HepG2 (cell line): Measurements from ENCODE around the gene STRBP. TPM values are rescaled to one million over a fixed set of nuclear protein-coding genes. Genes with fewer than 3 reads are reported as not detected.
A peak's percentile ranks its signal among the peaks of the same experiment; 100 is the strongest.

Experiments
- ATAC-seq: fragments of 200-7000 bp; cut with Tn5 transposase; 3 replicates; pipeline ENCODE4 v1.9.1; 2020; ENCODE audit warnings: mild to moderate bottlenecking, moderate library complexity
- BruUV-seq: library from RNA; stranded (reverse); fragments of 400-500 nt; replicated peaks from 2 replicates; lab custom pipeline; 2021; lab: Mats Ljungman, UMichigan
- CTCF ChIA-PET: fragments of 300-600 bp; formaldehyde crosslinking; extraction: SDS; loops from one replicate; lab custom pipeline; 2021; ENCODE audit warnings: low total read pairs, inconsistent platforms, low intra/inter-chr PET ratio; lab: Yijun Ruan, JAX
- POLR2A ChIA-PET: fragments of 350-600 bp; sonication (Branson Sonifier 250); formaldehyde crosslinking; loops from one replicate; lab custom pipeline; 2020; ENCODE audit warnings: antibody characterized with exemption, inconsistent platforms; lab: Yijun Ruan, JAX
- DNase-seq: peaks from one replicate; pipeline ENCODE4 v3.0.0-alpha.2; 2015; ENCODE audit warnings: low spot score
- FAIRE-seq: peaks from 3 replicates; lab custom pipeline; 2011; peaks lifted over from hg19 to GRCh38; lab: Jason Lieb, UNC
- H2AFZ ChIP-seq: one replicate; pipeline ENCODE4 v1.6.1; 2011; ENCODE audit warnings: low read length, inconsistent platforms
- H3K27ac ChIP-seq: fragments of 300-600 bp; 3 replicates; pipeline ENCODE4 v1.8.0; 2011; ENCODE audit warnings: mixed run types, mild to moderate bottlenecking, mixed read lengths, low read length, inconsistent platforms; ENCODE audit not compliant: insufficient read depth; ENCODE audit errors: extremely low read length
- H3K27me3 ChIP-seq, 2 experiments: fragments of 200-600 bp in 1 of 2; 2 replicates in 1 of 2; 3 replicates in 1 of 2; pipeline versions ENCODE4 v1.6.0 to v1.8.0; 2011; ENCODE audit warnings: low read length in 2 of 2, mild to moderate bottlenecking in 2 of 2, moderate library complexity in 2 of 2, inconsistent platforms in 1 of 2; ENCODE audit not compliant: insufficient read depth in 2 of 2, control insufficient read depth in 1 of 2
- H3K36me3 ChIP-seq, 2 experiments: fragments of 200-600 bp in 1 of 2; replicated peaks in 1 of 2; 2 replicates in 1 of 2; 3 replicates in 1 of 2; pipeline versions ENCODE4 v1.5.1 to v1.8.0; 2011; ENCODE audit warnings: low read length in 2 of 2, inconsistent platforms in 1 of 2; ENCODE audit not compliant: insufficient read depth in 2 of 2, control insufficient read depth in 1 of 2
- H3K4me1 ChIP-seq: 2 replicates; pipeline ENCODE4 v1.5.1; 2012; ENCODE audit warnings: low read length, inconsistent platforms; ENCODE audit not compliant: insufficient read depth
- H3K4me2 ChIP-seq: 2 replicates; pipeline ENCODE4 v1.6.0; 2011; ENCODE audit warnings: low read depth, low read length, inconsistent platforms
- H3K4me3 ChIP-seq, 3 experiments: fragments of 200-600 bp in 1 of 3; sonication (generic), shearing (Covaris generic) in 1 of 3; replicated peaks in 1 of 3; 2 replicates each; pipeline ENCODE4 v1.5.1; 2011 to 2016; ENCODE audit warnings: low read length in 3 of 3, inconsistent platforms in 2 of 3, low read depth in 2 of 3, mild to moderate bottlenecking in 2 of 3, control low read depth in 1 of 3, mixed read lengths in 1 of 3; ENCODE audit not compliant: insufficient read depth in 1 of 3
- H3K79me2 ChIP-seq: one replicate; pipeline ENCODE4 v1.6.1; 2011; ENCODE audit warnings: low read length, inconsistent platforms; ENCODE audit not compliant: insufficient read depth
- H3K9ac ChIP-seq: 2 replicates; pipeline ENCODE4 v1.6.0; 2011; ENCODE audit warnings: mild to moderate bottlenecking, low read depth, low read length, inconsistent platforms; ENCODE audit not compliant: insufficient read depth
- H3K9me3 ChIP-seq: 2 replicates; pipeline ENCODE4 v1.5.1; 2012; ENCODE audit warnings: mild to moderate bottlenecking, low read length
- H4K20me1 ChIP-seq: 2 replicates; pipeline ENCODE4 v1.6.0; 2011; ENCODE audit warnings: inconsistent platforms, mild to moderate bottlenecking, low read length, moderate library complexity; ENCODE audit not compliant: insufficient read depth
- ATM ChIP-seq: fragments of 450-650 bp; IDR thresholded peaks from 2 replicates; pipeline ENCODE4 v1.7.1; 2017; ENCODE audit warnings: mild to moderate bottlenecking, borderline replicate concordance
- FOXK2 ChIP-seq: fragments of 450-650 bp; IDR thresholded peaks from 2 replicates; pipeline ENCODE4 v1.6.1; 2016
- KIAA2018 ChIP-seq: sonication (generic); formaldehyde crosslinking; IDR thresholded peaks from 2 replicates; pipeline ENCODE4 v1.5.0; 2020; ENCODE audit warnings: mild to moderate bottlenecking, missing genetic modification reagents, borderline replicate concordance
- KLF11 ChIP-seq: IDR thresholded peaks from 2 replicates; pipeline ENCODE4 v1.6.1; 2016; ENCODE audit warnings: missing compliant biosample characterization
- PHF20 ChIP-seq: sonication (generic); formaldehyde crosslinking; IDR thresholded peaks from 2 replicates; pipeline ENCODE4 v1.5.0; 2020; ENCODE audit warnings: mild to moderate bottlenecking, missing genetic modification reagents
- SRSF4 ChIP-seq: fragments of 200-400 bp; formaldehyde crosslinking; IDR thresholded peaks from one replicate; pipeline ENCODE4 v1.6.1; 2018; ENCODE audit warnings: mild to moderate bottlenecking, low read depth, low read length, moderate library complexity; ENCODE audit not compliant: poor library complexity, severe bottlenecking
- ZFP36 ChIP-seq: fragments of 150-350 bp; IDR thresholded peaks from 2 replicates; pipeline ENCODE4 v1.6.1; 2018; ENCODE audit warnings: borderline replicate concordance, low read length, low read depth; ENCODE audit not compliant: partially characterized antibody
- ZNF136 ChIP-seq: sonication (generic); formaldehyde crosslinking; IDR thresholded peaks from 2 replicates; pipeline ENCODE4 v1.8.1; 2022; ENCODE audit warnings: low read depth, mild to moderate bottlenecking, moderate library complexity, missing genetic modification reagents
- WGBS: methylation state at CpG from one replicate; pipeline ENCODE4 v1.1.6; 2017; ENCODE audit warnings: low lambda C conversion rate; 5-methylcytosine and 5-hydroxymethylcytosine counted together
- in situ Hi-C: cut with HindIII; loops from 2 replicates; pipeline ENCODE4 v1.10.0; 2017; ENCODE audit warnings: low pct_unique_long_range_greater_than_20kb; ENCODE audit not compliant: extremely low pct_ligation_motif_present
- intact Hi-C: fragments of 100-400 bp; cut with micrococcal nuclease; formaldehyde crosslinking; loops from one replicate; pipeline ENCODE4 v1.10.0; 2022; ENCODE audit not compliant: unreplicated experiment
- polyA plus RNA-seq, 8 experiments: library from polyadenylated mRNA; depleted of rRNA in 3 of 8; stranded (reverse) in 7 of 8; unstranded in 1 of 8; fragments of >200 nt; fragmentation: Illumina TruSeq in 4 of 8; extraction: Trizol in 4 of 8; gene quantifications; 2 replicates each; pipeline versions ENCODE4 v1.2.1 to v1.2.3, GENCODE V29; 2011 to 2016; ENCODE audit warnings: low read depth in 4 of 8, missing spikeins in 1 of 8, mixed read lengths in 1 of 8; ENCODE audit not compliant: insufficient read depth in 1 of 8
- total RNA-seq, 5 experiments: library from RNA; depleted of rRNA; stranded (reverse); fragments of >200 nt; fragmentation: Illumina TruSeq; extraction: Trizol; gene quantifications; 2 replicates each; pipeline ENCODE4 v1.2.3, GENCODE V29; 2016; ENCODE audit warnings: low read depth in 1 of 5

The STRBP gene
- total and polyA plus RNA-seq, 2 of the 13 experiments (the other 11 are each of a cell fraction or from before 2014, with no cell fraction given), result 14.5 to 38.5 TPM

- FAIRE-seq (no peak), DNase-seq (no peak), ATAC-seq (no peak; the same call in 1 of the 3 replicates)
- Histone ChIP-seq H4K20me1 (no peaks in the 10 kb centered on the region), H3K27ac (no peak overlapping the region), H3K27me3 (peaks cover 0 to 19% of the 10 kb centered on the region in 2 experiments; a peak in 3 of 5 replicates), H3K79me2 (no peaks in the 10 kb centered on the region), H2AFZ (no peak overlapping the region), H3K4me1 (peaks cover 40% of the 10 kb centered on the region), H3K4me3 (no peak overlapping the region; a peak in 1 of 6 replicates), H3K36me3 (no peaks in the 10 kb centered on the region), H3K4me2 (0 out of 2 replicates have a peak overlapping the region, but pooled peaks have one; percentile 33), H3K9ac (no peak overlapping the region), H3K9me3 (no peaks in the 10 kb centered on the region)
- in situ Hi-C loops (no loop called here), intact Hi-C loops (no loop called here)
- ChIA-PET POLR2A (no interaction called here), CTCF (no interaction called here)
- TF ChIP-seq ZFP36 (peak; percentile 38), ATM (no peak)
- 23% methylated on average over 9 of the region's 10 CpGs for WGBS
- no TSS peak for BruUV-seq
Measured at GRCh38 chr9:123299558-123300126, 31.3 kb upstream of the STRBP start.

GRCh38 chr9:123296174-123296573 lies 27.8 kb upstream of the STRBP start:
- ChIA-PET POLR2A (no interaction called here), CTCF (no interaction called here)
- in situ Hi-C loops (no loop called here), intact Hi-C loops (no loop called here)
- Histone ChIP-seq H3K9ac (no peak overlapping the region), H3K79me2 (no peaks in the 10 kb centered on the region), H3K27ac (no peak overlapping the region), H2AFZ (no peak overlapping the region), H3K4me3 (0 out of 6 replicates have a peak overlapping the region, but pooled peaks of 1 of the 3 experiments have one; percentile 2), H3K4me1 (peaks cover 32% of the 10 kb centered on the region), H3K9me3 (no peaks in the 10 kb centered on the region), H3K36me3 (no peaks in the 10 kb centered on the region), H3K4me2 (peak overlapping the region; percentile 39), H4K20me1 (no peaks in the 10 kb centered on the region)
- no peak for FAIRE-seq
- no peak for DNase-seq
- BruUV-seq, result no TSS peak
- no peak for TF ChIP-seq ZNF136 (CRISPR knock-in tag)
- no peak for TF ChIP-seq PHF20 (CRISPR knock-in tag)
- TF ChIP-seq SRSF4, result no peak
- TF ChIP-seq FOXK2, result no peak
- no peak for TF ChIP-seq KLF11 (CRISPR knock-in tag)
- no peak for TF ChIP-seq KIAA2018 (CRISPR knock-in tag)
- TF ChIP-seq, all 625 proteins: peak for 0
- no peak for ATAC-seq
- H3K27me3 ChIP-seq, result no peaks in the 10 kb centered on the region; a peak in 1 of 5 replicates
